ENCODE data around the gene MLC1. TPM values are rescaled to one million over a fixed set of nuclear protein-coding genes. Genes with fewer than 3 reads are reported as not detected.

Gene MLC1
- total RNA-seq, 2 donors from 2014 or later = not detected

- Histone ChIP-seq H3K27me3 (no peaks in the 10 kb centered on the region), H3K27ac (no peak overlapping the region), H3K9me3 (no peaks in the 10 kb centered on the region), H3K4me3 (no peak overlapping the region), H3K36me3 (replicated peaks in 1 of 2; ENCODE audit: insufficient read depth in 1 of 2, low read depth in 2 of 2) (no peaks in the 10 kb centered on the region), H3K4me1 (no peaks in the 10 kb centered on the region)
- WGBS, 2 donors = 42 to 56% methylated on average over 19 of the region's 19 CpGs
- ATAC-seq (no peak), DNase-seq (no peak)
- intact Hi-C loops (cut with DNase I) = no loop called here
- TF ChIP-seq CTCF (IDR thresholded peaks at IDR 0.05) = no peak
Measured at GRCh38 chr22:50114221-50115021, 29.2 kb upstream of the MLC1 start.

GRCh38 chr22:50112151-50113118, 27.2 kb upstream of the MLC1 start:
- Histone ChIP-seq H3K27me3 (no peaks in the 10 kb centered on the region), H3K4me1 (no peaks in the 10 kb centered on the region), H3K27ac (no peak overlapping the region), H3K9me3 (no peaks in the 10 kb centered on the region), H3K4me3 (no peak overlapping the region), H3K36me3 (replicated peaks in 1 of 2; ENCODE audit: insufficient read depth in 1 of 2, low read depth in 2 of 2) (no peaks in the 10 kb centered on the region)
- WGBS, 2 donors = 51 to 67% methylated on average over 13 to 28 of the region's 28 CpGs
- peak in 1 of 4 donors; percentile 11 for DNase-seq
- TF ChIP-seq CTCF (IDR thresholded peaks at IDR 0.05) (no peak), POLR2A (IDR thresholded peaks at IDR 0.05) (no peak)
- no peak for ATAC-seq
- intact Hi-C loops (cut with DNase I) = no loop called here

GRCh38 chr22:50111056-50111455, 25.8 kb upstream of the MLC1 start:
- WGBS, 2 donors = 89 to 92% methylated on average over 1 of the region's 1 CpG
- intact Hi-C loops (cut with DNase I) = no loop called here
- DNase-seq = no peak
- no peaks in the 10 kb centered on the region for H3K4me1 ChIP-seq
- H3K36me3 ChIP-seq (replicated peaks in 1 of 2; ENCODE audit: insufficient read depth in 1 of 2, low read depth in 2 of 2) = no peaks in the 10 kb centered on the region
- no peaks in the 10 kb centered on the region for H3K9me3 ChIP-seq
- H3K27ac ChIP-seq = no peak overlapping the region
- no peak for ATAC-seq
- H3K4me3 ChIP-seq = no peak overlapping the region
- TF ChIP-seq CTCF (IDR thresholded peaks at IDR 0.05) (no peak), POLR2A (IDR thresholded peaks at IDR 0.05) (no peak)
- no peaks in the 10 kb centered on the region for H3K27me3 ChIP-seq

DNA sequence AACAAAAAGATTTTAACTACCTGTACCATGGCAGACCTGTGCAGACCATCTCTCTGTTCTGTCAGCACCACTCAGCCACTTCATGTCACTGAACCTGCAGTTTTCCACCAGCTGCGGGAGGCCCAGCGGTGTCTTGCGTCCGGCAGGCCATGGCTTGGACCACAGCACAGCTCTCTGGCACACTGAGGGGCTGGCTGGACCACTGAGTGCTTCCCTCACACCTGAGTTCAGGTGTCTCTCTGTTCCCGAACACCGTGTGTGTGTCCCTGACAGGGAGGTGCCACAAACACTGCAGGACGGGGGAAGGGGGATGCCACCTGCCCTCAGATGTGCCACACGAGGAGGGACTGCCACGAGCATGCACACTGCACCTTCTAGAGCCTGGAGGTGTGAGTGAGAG, 22.3 kb upstream of the MLC1 start:
- Histone ChIP-seq H3K9me3 (no peaks in the 10 kb centered on the region), H3K4me1 (no peaks in the 10 kb centered on the region), H3K36me3 (replicated peaks in 1 of 2; ENCODE audit: insufficient read depth in 1 of 2, low read depth in 2 of 2) (no peaks in the 10 kb centered on the region), H3K4me3 (no peak overlapping the region), H3K27me3 (no peaks in the 10 kb centered on the region), H3K27ac (no peak overlapping the region)
- ATAC-seq = no peak
- WGBS, 2 donors = 78 to 80% methylated on average over 8 to 9 of the region's 9 CpGs
- TF ChIP-seq CTCF (IDR thresholded peaks at IDR 0.05) (no peak), POLR2A (IDR thresholded peaks at IDR 0.05) (no peak)
- intact Hi-C loops (cut with DNase I) = no loop called here
- no peak for DNase-seq

All from body of pancreas (tissue), 4 donors.